Measurements from ENCODE around the gene TMEM167B. TPM values are rescaled to one million over a fixed set of nuclear protein-coding genes. Genes with fewer than 3 reads are reported as not detected.

The TMEM167B gene
- total and polyA plus RNA-seq, 2 donors (not counting 1 experiment from before 2014, with no cell fraction given), result 12.0 to 40.9 TPM

DNA sequence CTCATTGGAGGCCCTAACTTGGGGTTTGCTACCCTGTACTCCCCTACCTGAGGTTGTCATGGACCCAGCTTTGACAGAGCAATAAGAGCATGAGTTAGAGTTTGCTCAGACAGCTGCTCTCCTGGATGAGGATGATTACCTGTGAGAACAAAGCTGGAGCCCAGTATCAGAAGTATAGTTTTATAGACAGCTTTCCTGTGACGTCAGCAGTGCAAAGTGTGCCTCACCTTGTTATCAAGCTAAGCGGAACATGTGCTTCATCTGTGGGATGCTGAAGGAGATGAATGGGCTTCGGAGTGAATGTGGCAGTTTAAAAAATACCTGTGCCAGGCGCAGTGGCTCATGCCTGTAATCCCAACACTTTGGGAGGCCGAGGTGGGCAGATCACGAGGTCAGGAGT, 43.2 kb upstream of the TMEM167B start:
- ATAC-seq (ENCODE audit: low read depth), result no peak
- no peaks in the 10 kb centered on the region for H3K79me2 ChIP-seq (ENCODE audit: control insufficient read depth, insufficient read depth, low read length)
- TF ChIP-seq, protein P1, sequence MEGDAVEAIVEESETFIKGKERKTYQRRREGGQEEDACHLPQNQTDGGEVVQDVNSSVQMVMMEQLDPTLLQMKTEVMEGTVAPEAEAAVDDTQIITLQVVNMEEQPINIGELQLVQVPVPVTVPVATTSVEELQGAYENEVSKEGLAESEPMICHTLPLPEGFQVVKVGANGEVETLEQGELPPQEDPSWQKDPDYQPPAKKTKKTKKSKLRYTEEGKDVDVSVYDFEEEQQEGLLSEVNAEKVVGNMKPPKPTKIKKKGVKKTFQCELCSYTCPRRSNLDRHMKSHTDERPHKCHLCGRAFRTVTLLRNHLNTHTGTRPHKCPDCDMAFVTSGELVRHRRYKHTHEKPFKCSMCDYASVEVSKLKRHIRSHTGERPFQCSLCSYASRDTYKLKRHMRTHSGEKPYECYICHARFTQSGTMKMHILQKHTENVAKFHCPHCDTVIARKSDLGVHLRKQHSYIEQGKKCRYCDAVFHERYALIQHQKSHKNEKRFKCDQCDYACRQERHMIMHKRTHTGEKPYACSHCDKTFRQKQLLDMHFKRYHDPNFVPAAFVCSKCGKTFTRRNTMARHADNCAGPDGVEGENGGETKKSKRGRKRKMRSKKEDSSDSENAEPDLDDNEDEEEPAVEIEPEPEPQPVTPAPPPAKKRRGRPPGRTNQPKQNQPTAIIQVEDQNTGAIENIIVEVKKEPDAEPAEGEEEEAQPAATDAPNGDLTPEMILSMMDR (IDR thresholded peaks at IDR 0.05), result no peak
- no peak for TF ChIP-seq EZH2 (IDR thresholded peaks at IDR 0.05; ENCODE audit: borderline replicate concordance, insufficient read depth, low read depth, low read length, poor library complexity, severe bottlenecking)
- ChIA-PET POLR2A (no interaction called here), CTCF (no interaction called here)
- no peak overlapping the region for H3K4me2 ChIP-seq (replicated peaks; ENCODE audit: low read depth, low read length, poor library complexity, severe bottlenecking)
- H3K27ac Mint-ChIP-seq, result no peak overlapping the region
- no peaks in the 10 kb centered on the region for H3K9me3 Mint-ChIP-seq (ENCODE audit: insufficient read depth)
- H3K9me3 ChIP-seq (ENCODE audit: control extremely low read depth in 1 of 3, control insufficient read depth in 2 of 3, insufficient read depth in 1 of 3, low read length in 2 of 3), result no peaks in the 10 kb centered on the region
- H3K4me3 Mint-ChIP-seq, result no peak overlapping the region
- H3K27me3 ChIP-seq (replicated peaks in 1 of 4; ENCODE audit: control extremely low read depth in 1 of 4, control insufficient read depth in 3 of 4, insufficient read depth in 4 of 4, low read length in 3 of 4), result no peaks in the 10 kb centered on the region
- H2AFZ ChIP-seq (ENCODE audit: insufficient read depth, low read depth, low read length, poor library complexity, severe bottlenecking), result no peak overlapping the region
- H3K36me3 ChIP-seq (replicated peaks in 1 of 2; ENCODE audit: control extremely low read depth in 1 of 2, control insufficient read depth in 1 of 2, extremely low read depth in 1 of 2, insufficient read depth in 2 of 2, low read length in 1 of 2), result no peaks in the 10 kb centered on the region
- peaks cover 16% of the 10 kb centered on the region for H3K27me3 Mint-ChIP-seq
- intact Hi-C loops (cut with micrococcal nuclease), result loop anchor here (10.0 kb wide), 2 partner anchors 483 to 967 kb away; partner anchors contain the start of gene EEIG2
- DNase-seq, result no peak
- peaks cover 3% of the 10 kb centered on the region for H3K4me1 Mint-ChIP-seq
- H4K20me1 ChIP-seq (ENCODE audit: control insufficient read depth, insufficient read depth, low read length, poor library complexity, severe bottlenecking), result no peaks in the 10 kb centered on the region
- H3K4me1 ChIP-seq (ENCODE audit: control insufficient read depth in 2 of 2, insufficient read depth in 2 of 2, low read length in 2 of 2), result peaks cover 0 to 2% of the 10 kb centered on the region in 2 donors
- no peak overlapping the region for H3K9ac ChIP-seq (ENCODE audit: low read length)
- no peak overlapping the region for H3K4me3 ChIP-seq (ENCODE audit: control extremely low read depth in 1 of 5, extremely low read depth in 1 of 5, insufficient read depth in 1 of 5, low read depth in 2 of 5, low read length in 4 of 5)
- no peak overlapping the region for H3K27ac ChIP-seq (ENCODE audit: low read length in 2 of 2)
- WGBS (ENCODE audit: insufficient coverage), result 90% methylated on average over 6 of the region's 6 CpGs

DNA sequence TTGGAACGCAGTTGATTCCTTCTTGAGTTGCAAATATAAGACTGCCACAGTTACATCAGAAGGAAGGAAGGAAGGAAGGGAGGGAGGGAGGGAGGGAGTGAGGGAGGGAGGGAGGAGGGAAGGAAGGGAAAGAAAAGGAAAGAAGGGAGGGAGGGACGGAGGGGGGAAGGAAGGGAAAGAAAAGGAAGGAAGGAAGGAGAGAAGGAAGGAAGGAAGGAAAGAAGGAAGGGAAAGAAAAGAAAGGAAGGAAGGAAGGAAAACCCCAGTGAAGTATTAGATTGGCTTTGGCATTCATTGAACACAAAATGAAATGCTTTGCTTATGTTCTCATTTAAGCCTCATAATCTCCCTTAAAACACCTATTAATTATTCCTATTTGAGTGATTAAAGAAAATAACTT, 42.2 kb upstream of the TMEM167B start:
- Histone ChIP-seq H3K4me1 (ENCODE audit: control insufficient read depth in 2 of 2, insufficient read depth in 2 of 2, low read length in 2 of 2) (no peaks in the 10 kb centered on the region), H3K4me3 (ENCODE audit: control extremely low read depth in 1 of 5, extremely low read depth in 1 of 5, insufficient read depth in 1 of 5, low read depth in 2 of 5, low read length in 4 of 5) (no peak overlapping the region), H3K9me3 (ENCODE audit: control extremely low read depth in 1 of 3, control insufficient read depth in 2 of 3, insufficient read depth in 1 of 3, low read length in 2 of 3) (peaks cover 0 to 6% (median 0%) of the 10 kb centered on the region in 3 donors), H3K27me3 (replicated peaks in 1 of 4; ENCODE audit: control extremely low read depth in 1 of 4, control insufficient read depth in 3 of 4, insufficient read depth in 4 of 4, low read length in 3 of 4) (no peaks in the 10 kb centered on the region), H3K9ac (ENCODE audit: low read length) (no peak overlapping the region), H3K4me2 (replicated peaks; ENCODE audit: low read depth, low read length, poor library complexity, severe bottlenecking) (no peak overlapping the region), H4K20me1 (ENCODE audit: control insufficient read depth, insufficient read depth, low read length, poor library complexity, severe bottlenecking) (no peaks in the 10 kb centered on the region), H3K27ac (ENCODE audit: low read length in 2 of 2) (no peak overlapping the region), H2AFZ (ENCODE audit: insufficient read depth, low read depth, low read length, poor library complexity, severe bottlenecking) (no peak overlapping the region), H3K79me2 (ENCODE audit: control insufficient read depth, insufficient read depth, low read length) (no peaks in the 10 kb centered on the region), H3K36me3 (replicated peaks in 1 of 2; ENCODE audit: control extremely low read depth in 1 of 2, control insufficient read depth in 1 of 2, extremely low read depth in 1 of 2, insufficient read depth in 2 of 2, low read length in 1 of 2) (no peaks in the 10 kb centered on the region)
- TF ChIP-seq, protein P1 (IDR thresholded peaks at IDR 0.05), result no peak
- no peak for TF ChIP-seq EZH2 (IDR thresholded peaks at IDR 0.05; ENCODE audit: borderline replicate concordance, insufficient read depth, low read depth, low read length, poor library complexity, severe bottlenecking)
- POLR2A ChIA-PET, result no interaction called here
- H3K9me3 Mint-ChIP-seq (ENCODE audit: insufficient read depth), result no peaks in the 10 kb centered on the region
- DNase-seq, result no peak
- intact Hi-C loops (cut with micrococcal nuclease), result loop anchor here (10.0 kb wide), 2 partner anchors 484 to 966 kb away; partner anchors contain the start of gene EEIG2
- H3K4me3 Mint-ChIP-seq, result no peak overlapping the region
- H3K4me1 Mint-ChIP-seq, result no peaks in the 10 kb centered on the region
- no peak overlapping the region for H3K27ac Mint-ChIP-seq
- H3K27me3 Mint-ChIP-seq, result peaks cover 16% of the 10 kb centered on the region
- ATAC-seq (ENCODE audit: low read depth), result no peak
- 17% methylated on average over 1 of the region's 2 CpGs for WGBS (ENCODE audit: insufficient coverage)
- CTCF ChIA-PET, result no interaction called here
